ENCODE data around the gene SARDH.

Gene SARDH

DNA sequence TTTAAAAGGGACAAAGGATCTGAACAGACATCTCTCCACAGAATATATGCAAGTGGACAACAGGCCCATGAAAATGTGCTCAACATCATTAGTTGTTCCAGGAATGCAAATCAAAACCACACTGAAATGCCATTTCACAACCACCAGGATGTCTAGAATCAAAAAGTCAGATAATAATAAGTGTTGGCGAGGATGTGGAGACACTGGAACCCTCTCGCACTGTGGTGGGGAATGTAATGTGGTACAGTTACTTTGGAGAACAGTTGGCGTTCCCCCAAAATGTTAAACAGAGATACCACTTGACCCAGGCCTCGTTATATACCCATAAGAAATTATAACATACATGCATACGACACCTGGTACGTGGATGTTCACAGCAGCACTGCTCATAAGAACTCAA lies 38.6 kb downstream of the SARDH start:
- DNase-seq = no peak

DNA sequence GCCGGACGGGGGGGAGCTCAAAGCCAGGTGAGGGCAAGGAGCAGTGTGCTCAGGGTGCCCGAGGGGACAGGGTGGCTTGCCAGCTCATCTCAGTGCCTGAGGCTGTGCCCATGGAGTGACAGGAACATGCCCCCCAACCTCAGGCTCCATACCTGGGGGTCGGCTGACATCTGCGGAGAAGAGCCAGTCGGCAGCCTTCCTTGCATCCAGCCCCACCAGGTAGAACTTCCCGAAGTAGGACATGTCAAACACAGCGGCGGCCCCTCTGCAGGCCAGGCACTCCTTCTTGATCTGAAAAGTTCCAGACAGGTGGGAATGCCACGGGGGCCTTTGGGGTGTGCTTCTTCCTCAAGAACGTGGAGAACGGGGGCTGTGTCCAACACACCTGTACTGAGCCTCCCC lies 42.1 kb downstream of the SARDH start:
- no peak for DNase-seq

DNA sequence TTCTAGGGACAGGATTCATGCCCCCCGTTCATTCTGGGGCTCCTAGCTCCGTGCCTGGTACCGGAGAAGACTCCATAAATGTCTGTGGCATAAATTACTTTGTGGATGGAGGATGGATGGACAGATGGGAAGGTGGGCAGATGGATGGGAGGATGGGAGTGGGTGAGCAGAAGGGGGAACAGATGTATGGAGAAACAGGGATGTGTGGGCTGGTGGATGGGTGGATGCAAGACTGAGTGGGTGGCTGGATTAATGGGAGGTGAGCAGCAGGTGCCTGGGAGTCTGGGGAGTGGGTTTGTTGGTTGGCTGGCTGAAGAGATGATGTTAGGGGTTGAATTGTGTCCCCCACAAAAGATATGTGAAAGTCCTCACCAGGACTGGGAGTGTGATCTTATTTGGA lies 43.5 kb downstream of the SARDH start:
- no peak for DNase-seq

DNA sequence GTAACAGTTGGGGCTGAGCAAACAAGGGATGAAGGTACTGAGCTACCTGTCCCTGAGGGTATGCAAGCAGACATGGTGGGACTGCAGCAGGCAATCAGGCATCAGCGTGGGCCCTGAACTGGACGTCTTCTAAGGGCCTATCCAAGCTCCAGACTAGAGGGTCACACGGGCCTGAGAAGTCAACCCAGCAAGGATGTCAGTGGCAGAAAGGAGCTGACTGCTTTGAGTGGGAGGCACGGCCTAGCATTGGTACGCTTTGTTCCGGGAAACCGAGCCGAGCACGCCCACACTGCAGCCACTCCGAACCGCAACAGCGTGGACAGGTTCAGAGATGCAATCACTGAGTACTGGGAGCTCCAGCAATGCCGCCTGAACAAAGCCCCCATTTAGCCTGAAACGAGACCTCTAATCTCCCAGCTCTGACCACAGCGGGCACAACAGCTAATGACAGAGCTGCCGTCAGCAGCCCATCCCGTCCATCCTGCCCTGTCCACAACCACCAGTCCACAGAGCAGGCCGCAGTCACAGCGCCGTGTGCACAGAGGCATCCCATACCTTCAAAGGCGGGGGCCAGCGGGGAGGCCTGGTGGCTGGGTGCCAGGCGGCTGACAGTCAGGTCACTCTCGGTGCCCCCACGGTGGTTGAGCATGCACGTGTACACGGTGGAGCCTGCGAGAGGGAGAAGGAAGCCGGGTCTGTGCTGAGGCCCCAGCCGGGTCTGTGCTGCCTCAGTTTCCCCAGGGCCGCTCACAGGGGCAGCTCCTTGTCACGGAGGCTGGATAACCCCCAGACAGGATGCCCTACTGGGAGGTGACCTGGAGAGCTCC lies 44.2 kb downstream of the SARDH start:
- DNase-seq = no peak

DNA sequence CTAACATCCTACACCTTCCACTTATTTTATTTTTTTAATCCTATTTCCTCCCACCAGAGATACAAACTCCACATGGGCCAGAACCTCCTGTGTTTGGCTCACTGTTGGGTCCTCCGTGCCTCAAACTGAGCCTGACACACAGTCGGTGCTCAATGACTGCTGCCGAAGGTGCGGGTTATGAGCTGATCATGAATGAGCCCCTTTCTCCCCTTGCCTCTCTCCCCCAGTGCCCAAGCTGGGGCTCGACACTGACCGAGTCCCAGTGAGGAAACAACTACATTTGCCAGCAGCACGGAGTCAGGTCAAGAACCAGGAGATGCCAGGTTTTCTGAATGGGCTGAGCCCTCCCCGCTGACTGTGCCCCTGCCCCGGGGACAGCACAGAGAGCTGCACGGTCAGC lies 45.0 kb downstream of the SARDH start:
- DNase-seq = no peak

DNA sequence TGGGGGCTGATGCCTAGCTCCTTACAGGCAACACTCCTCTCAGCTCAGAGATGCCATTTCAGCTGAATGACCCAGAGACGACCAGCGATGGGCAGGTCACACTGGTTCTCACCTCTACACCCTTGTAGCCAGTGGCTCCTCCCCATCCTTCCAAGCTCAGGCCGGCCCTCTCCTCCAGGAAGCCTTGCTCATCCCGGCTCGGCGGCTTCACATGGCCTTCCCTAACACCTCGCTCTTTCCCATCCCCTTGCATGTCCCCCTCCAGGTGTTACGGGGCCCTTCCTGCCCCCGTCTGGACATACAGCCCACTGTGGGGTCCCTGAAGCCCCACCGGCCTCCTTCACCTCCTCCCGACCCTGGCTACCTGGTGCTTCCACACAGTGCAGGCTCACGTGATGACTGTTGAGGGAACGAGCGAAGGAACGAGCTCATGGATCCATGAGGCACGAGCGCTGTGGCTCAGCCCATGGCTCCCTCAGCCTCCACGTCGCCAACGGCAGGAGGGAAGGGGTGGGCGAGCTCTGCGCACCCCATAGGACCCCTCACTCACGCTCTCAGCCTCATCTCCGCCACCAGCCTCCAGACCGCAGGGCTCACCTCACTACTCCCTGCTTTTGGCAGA lies 45.7 kb downstream of the SARDH start:
- DNase-seq = no peak

DNA sequence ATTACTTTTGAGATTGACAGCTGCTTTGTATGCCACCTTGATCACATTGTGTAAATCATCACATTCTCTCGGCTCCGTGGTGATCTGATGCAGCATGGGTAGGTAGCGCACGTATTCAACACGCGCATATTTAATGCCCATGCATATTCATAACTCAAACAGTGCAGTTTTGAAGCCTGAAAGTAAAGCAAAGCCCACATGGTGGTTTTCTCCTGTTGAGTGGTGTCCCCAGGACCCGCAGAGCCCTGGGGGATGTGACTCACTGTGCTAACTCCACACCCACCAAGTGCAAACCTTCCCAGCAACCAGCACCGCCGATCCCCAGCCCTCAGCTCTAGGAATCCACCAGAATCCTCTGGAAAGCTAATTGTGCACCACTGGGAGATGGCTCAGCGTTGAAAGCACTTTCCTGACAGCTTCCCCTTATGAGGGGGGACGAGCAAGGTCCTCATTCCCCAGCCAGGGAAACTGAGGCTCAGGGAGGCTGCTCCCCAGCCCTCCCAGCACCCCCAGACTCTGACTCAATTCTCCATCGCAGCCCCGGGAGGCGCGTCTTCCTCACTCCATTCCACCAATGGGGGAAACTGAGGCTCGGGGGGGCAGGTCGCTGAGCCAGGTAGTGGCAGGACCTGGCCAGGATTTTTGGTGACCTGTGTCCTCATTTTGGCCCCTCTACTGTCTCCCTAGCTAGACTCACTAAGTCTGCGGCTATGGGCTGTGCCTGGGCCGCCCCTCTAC lies 46.4 kb downstream of the SARDH start:
- no peak for DNase-seq

DNA sequence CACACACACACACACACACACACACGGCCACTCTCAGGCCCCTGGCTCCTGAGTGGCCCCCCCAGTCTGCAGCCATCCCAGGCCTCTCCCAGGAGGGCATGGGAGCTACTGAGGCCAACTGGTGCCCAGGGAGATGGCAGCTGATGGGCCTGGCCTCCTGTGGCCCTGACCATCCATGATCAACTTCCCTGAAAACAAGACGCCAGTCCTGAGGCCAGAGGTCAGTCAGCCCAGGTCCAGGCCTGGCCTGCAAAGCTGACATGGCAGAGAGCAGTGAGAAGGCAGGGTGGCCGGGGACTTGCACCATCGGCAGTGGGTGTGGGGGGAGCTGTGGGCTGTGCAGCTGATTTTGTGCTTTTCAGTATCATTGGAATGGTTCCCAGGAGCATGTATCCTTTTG lies 47.0 kb downstream of the SARDH start:
- DNase-seq = no peak

DNA sequence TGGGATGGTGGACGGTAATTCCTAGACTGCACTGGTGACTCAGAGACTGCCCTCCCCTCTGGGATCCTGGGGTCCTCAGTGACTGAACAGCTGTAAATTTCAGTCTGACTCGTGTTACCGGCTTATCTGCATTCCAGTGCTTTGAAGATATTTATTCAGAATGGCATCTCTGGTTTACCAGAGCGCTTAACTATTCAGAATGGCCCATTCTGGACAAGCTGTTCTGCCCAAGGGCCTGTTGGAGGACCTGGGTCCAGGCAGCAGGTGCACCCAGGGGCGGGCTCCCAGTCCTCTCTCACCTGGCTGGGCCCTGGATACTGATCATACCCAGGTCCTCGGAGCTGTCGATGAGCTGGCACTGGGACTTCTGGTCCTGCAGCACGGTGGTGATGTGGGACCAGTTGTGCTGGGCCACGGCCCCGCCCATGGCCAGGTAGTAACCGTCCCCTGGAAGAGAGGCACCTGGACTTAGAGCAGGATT lies 48.0 kb downstream of the SARDH start:
- no peak for DNase-seq

DNA sequence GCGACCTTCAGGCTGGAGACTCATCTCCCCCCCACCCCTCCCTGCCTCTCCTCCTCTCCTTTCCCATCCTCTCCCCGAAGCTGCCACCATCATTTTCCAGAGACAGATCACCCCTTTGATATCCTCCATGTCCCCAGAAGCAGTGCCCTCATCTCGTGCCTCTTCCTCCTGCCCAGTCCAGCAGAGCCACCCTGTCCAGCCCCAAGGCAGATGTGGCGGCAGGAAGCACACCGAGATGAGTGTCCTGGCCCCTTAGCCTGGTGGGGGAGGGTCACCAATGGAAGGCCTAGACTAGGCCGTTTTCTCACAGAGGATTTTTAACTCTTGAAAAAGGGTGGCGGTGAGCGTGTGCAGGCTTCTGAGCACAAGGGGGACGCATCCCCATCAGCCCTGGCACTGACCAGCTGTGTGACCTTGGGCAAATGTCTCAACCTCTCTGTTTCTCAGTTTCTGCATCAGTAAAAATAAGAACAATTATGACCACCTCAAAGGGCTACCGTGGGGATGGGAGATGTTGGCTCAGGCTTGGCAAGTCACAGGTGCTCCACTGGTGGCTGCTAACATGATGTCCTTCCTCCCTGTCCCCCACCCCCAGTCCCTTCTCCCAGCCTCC lies 48.9 kb downstream of the SARDH start:
- no peak for DNase-seq

DNA sequence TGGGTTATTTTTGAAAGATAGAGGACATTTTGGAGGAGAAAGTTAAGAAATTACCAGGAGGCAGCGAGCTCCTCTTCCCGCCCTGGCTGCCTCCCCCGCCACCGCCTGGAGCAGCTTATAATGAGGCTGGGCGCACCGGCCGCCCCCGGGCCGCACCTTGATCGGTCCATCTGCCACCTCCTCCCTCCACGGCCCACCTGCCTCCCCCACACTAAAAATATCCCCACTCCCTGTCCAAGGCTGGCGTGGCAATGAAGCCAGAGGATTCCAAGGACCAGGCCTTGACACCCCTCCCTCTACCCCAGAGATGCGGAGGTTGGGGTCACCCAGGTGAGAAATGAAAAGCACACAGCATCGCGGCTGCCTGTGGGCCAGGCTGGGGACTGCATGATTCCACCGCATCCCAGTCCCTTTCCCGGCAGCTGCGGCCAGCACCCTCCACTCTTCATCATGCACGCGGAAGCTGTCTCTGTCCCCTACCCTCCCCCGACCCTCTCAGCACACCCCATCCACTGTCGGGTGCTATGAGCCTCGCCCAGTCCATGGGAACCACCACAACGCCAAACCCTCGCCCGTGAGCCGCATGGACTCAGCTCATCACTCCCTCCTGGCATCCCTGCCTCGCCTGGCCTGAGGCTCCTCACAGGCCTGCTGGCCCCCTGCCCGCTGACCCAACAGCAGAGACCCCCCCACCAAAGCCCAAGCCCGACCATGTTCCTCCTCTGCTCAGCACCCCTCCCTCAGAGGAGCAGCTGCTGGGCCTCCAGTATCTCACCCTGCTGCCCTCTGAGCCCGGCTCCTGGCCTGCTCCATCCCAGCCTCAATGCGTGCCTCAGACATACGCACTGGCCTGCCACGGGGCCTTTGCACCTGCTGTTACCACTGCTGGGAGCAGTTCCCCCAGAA lies 50.0 kb downstream of the SARDH start:
- DNase-seq = no peak

DNA sequence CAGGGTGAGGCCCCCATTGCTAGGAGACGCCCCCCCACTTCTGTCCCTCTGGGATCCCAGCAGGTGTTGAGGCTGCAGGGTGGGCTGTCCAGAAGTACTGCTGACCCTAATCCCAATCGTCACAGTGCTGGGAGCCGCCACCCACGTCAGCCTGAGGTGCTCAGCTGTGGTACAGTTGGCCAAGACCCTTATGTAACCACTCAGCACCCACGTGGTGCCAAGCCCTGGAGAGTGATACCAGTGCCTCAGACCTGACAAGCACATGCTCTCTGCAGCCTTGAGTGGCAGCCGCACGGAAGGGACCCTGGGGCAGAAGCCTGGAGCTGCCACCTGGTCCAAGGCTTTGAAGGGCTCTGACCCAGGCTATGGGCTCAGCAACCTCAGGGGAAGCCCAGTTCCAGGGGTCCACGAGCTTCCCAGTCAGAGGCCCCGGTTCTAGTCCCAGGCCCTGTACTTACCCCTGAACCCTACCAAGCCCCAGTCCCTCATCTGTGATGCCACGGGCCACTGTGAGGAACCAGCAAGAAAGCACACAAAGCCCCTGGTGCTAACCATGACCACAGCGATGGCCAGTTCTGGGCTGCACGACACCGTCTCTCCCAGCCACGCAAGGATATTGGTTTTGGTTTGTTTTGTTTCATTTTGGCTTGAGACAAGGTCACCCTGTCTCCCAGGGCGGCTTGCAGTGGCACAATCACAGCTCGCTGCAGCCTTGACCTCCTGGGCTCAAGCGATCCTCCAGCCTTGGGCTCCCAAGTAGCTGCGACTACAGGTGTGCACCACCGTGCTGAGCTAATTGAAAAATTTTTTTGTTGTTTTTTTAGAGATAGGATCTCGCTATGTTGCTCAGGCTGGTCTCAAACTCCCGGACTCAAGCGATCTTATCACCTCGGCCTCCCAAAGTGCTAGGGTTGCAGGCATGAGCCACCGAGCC lies 51.2 kb downstream of the SARDH start:
- DNase-seq = no peak

DNA sequence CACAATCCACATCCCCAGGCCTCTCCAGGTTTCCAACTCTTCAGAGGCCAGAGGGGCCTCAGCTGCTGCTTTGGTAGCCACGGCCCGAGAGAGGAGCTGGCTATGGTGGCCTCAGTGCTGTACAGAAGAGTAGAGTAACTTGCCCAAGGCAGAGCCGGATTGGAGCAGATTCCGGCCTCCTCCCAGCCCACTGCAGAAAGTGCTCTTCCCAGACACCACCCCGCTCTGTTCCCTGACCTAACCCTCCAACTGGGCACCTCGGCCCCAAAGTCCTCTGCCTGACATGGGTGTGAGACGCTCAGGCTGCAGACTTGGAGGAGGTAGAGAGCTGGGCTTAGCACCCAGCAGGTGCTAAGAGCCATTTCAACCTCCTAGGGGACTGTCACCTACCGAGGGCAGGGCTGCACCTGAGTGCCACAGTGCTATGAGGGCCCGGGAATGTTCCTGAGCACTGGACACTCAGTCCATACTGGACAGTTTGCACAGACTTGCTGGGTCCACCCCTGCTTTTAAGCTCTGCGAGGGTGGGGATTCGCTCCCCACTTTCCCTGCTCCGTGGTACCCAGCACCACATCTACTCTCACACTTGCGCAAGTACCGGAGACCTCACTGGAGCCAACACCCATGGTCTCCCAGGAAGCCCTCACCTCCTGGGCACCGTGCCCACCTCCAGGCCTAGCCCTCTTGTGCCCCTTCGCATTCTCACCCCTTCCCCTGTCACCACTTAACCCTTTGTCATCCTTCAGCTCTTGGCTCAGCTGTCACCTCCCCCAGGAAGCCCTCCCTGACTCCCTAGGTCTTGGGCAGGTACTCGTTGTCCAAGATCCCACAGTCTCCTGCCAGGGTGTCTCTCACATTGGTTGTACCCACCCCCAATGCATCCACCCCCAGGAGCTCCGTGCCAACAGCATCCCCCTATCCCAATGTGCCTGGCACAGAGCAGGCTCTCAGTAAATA lies 52.2 kb downstream of the SARDH start:
- DNase-seq = no peak

DNA sequence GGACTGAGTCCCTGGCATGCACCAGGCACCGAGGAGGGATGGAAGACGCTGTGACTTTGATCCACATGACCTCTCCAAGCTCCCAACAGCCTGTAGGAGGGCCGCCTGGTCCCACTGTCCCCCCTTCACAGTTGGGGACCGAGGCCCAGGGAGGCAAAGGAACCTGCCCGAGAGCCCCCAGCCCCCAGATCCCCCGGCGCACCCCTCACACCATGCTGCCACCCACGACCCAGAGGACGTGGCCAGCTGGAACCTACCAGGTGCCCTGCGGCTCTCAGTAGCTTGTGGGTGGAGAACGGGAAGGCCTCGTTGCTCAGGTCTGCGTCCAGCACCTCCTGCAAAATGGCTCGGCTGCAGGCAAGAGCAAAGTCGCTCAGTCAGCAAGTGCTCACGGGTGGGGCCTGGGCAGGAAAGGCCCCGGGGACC lies 53.2 kb downstream of the SARDH start:
- DNase-seq = no peak

DNA sequence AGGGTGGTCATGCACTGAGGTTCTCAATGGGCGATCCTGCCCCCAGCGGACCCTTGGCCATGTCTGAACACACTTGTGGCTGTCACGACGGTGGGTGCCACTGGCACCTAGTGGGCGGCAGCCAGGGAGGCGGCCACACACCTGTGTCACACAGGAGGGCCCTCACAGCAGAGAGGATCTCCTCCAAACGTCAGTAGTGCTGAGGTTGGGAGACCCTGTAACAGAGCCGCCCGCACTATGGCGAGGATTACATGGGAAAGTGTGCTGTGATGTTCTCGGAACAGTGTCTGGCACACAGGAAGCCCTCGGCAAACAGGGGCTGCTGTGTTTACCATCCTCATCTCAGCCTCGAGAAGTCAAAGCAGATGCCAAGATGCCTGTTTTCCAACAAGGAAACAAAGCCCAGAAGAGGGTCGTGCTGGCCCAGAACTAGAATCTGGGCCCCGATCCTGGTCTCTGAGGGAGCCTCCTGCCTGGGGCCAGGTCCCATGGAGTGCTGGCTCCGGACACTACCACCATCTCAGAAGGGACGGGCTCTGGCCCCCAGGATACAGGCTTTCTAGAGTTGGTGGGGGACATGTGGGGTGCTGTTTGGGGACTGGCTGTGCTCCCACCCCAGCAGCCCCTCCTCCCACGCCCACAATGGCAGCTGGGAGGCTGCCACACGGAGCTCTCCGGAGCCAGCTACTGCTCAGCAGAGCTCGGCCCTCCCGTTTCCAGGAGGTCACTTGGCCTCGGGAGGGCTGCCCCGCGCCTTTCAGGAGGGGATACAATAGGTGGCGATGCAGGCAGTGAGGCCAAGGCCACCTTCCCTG lies 53.8 kb downstream of the SARDH start:
- no peak for DNase-seq

DNA sequence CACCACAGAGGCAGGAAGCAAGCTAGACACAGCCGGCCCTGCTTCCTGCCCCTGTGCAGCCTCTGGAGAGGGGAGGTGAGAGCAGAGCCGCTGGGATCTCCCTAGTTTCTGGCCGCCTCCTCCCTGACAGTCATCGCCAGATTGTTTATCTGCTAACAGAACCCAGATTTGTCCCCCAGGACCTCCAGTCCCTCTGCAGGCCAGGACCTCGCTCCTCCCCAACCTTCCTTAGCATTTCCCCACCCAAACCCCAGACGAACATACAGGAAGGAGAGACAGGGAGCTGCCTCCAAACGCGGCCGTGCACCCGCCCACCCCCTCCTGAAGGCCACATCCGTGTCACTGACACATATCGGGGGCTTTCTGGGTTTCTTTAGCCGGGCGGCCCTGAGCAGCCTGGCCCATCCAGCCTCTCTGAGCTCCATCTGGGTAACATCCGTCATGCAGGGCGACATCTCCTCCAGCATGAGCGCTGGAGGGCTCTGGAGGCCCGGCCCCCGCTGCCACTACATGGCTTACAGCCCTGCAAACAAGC lies 54.5 kb downstream of the SARDH start:
- no peak for DNase-seq

DNA sequence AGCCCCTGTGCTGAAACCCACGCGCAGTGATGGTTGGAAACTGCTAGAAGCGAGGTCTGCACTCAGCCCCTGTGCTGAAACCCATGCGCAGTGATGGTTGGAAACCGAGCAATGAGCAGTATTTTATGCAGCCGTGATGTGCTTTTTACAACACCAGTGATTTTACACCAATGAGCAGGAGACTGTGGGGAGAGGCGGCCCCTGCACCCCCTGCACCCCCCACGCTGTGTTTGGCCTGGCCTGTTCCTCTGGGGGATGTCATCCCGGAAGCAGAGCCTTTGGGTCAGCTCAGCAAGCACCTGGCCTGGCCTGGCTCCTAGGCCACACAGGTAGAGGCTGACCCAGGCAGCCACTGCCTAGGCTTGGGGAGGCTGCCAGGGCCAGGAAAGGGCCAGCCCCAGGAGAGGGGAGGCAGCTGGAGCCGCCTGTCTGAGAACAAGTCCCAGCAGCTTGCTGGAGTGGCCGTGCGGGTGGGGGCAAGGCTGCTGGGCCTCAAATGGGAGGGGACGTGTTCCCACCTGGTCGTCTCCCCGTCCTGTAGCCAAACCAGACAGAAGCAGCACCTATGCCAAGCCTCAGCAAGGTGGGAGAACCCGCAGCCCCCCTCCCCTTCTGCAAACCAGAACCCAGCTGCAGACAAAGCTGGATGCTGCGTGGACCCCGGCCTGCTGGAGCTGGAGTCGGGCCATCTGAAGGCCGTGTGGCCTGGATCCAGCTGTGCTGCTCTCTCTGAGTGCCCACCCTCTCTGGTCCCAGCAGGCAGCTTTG lies 55.1 kb downstream of the SARDH start:
- DNase-seq = no peak
